HEK293T (cell line): ENCODE measurements around the gene IFT81.

ENCODE experiments used
- CTCF ChIA-PET: fragments of 350-600 bp; formaldehyde crosslinking; extraction: SDS; loops from one replicate; lab custom pipeline; 2021; ENCODE audit warnings: antibody characterized with exemption, inconsistent platforms; lab: Yijun Ruan, JAX
- POLR2A ChIA-PET: fragments of 350-600 bp; formaldehyde crosslinking; extraction: SDS; loops from one replicate; lab custom pipeline; 2020; ENCODE audit warnings: antibody characterized with exemption, inconsistent platforms; lab: Yijun Ruan, JAX
- DNase-seq: peaks from one replicate; pipeline ENCODE4 v3.0.0; 2012; ENCODE audit warnings: mixed read lengths; ENCODE audit errors: extremely low spot score
- ARNT ChIP-seq: fragments of 450-650 bp; IDR thresholded peaks from 2 replicates; pipeline ENCODE4 v1.6.1; 2017; ENCODE audit warnings: mild to moderate bottlenecking
- BHLHE40 ChIP-seq: fragments of 450-650 bp; IDR thresholded peaks from 2 replicates; pipeline ENCODE4 v1.6.1; 2016; ENCODE audit warnings: mild to moderate bottlenecking, moderate library complexity, borderline replicate concordance
- CTBP1 ChIP-seq: fragments of 450-650 bp; IDR thresholded peaks from 2 replicates; pipeline ENCODE4 v1.6.1; 2016; ENCODE audit warnings: borderline replicate concordance
- ELF4 ChIP-seq: fragments of 450-650 bp; IDR thresholded peaks from 2 replicates; pipeline ENCODE4 v1.6.1; 2017; ENCODE audit warnings: antibody characterized with exemption
- FOXA1 ChIP-seq: fragments of 450-650 bp; IDR thresholded peaks from 2 replicates; pipeline ENCODE4 v1.6.1; 2016; ENCODE audit warnings: mild to moderate bottlenecking
- FOXK2 ChIP-seq: fragments of 450-650 bp; IDR thresholded peaks from 2 replicates; pipeline ENCODE4 v1.6.1; 2016; ENCODE audit warnings: mild to moderate bottlenecking
- FOXM1 ChIP-seq: fragments of 450-650 bp; IDR thresholded peaks from 2 replicates; pipeline ENCODE4 v1.6.1; 2017; ENCODE audit warnings: mild to moderate bottlenecking, borderline replicate concordance
- HDGF ChIP-seq: fragments of 450-650 bp; IDR thresholded peaks from 2 replicates; pipeline ENCODE4 v1.6.1; 2017; ENCODE audit warnings: antibody characterized with exemption, borderline replicate concordance
- L3MBTL2 ChIP-seq: fragments of 450-650 bp; conservative IDR thresholded peaks from 2 replicates; pipeline ENCODE4 v1.6.1; 2016; ENCODE audit warnings: mild to moderate bottlenecking
- LEF1 ChIP-seq: fragments of 450-650 bp; IDR thresholded peaks from 2 replicates; pipeline ENCODE4 v1.6.1; 2017; ENCODE audit warnings: mild to moderate bottlenecking, borderline replicate concordance
- NFRKB ChIP-seq: fragments of 450-650 bp; IDR thresholded peaks from 2 replicates; pipeline ENCODE4 v1.6.1; 2016; ENCODE audit warnings: mild to moderate bottlenecking, moderate library complexity
- SP1 ChIP-seq: fragments of 450-650 bp; IDR thresholded peaks from 2 replicates; pipeline ENCODE4 v1.6.1; 2017
- SUZ12 ChIP-seq: fragments of 450-650 bp; IDR thresholded peaks from 2 replicates; pipeline ENCODE4 v1.6.1; 2016; ENCODE audit warnings: mild to moderate bottlenecking
- TARDBP ChIP-seq: fragments of 450-650 bp; IDR thresholded peaks from 2 replicates; pipeline ENCODE4 v1.6.1; 2016
- ZNF384 ChIP-seq: fragments of 450-650 bp; IDR thresholded peaks from 2 replicates; pipeline ENCODE4 v1.6.1; 2016
- TF ChIP-seq, protein P1 (sequence below): fragments of 450-650 bp; IDR thresholded peaks from 2 replicates; pipeline ENCODE4 v1.6.1; 2016

IFT81 gene

DNA sequence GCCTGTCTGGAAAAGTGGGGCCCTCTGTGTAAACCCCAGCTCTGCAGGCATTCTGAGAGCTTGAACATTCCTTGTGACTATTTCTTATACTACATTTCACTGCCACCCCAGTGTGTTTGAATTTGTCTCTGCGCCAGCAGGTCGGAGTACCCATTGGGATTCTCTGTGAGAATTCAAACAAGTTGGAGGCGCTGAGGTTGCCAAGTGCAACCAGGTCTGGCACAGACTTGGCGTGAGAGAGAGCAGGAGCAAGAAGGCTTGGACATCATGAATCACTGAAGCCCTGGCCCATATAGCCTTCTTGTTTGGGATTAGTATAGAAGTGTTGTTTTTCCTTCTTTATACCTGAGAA is 123.9 kb downstream of the IFT81 start:
- ChIA-PET POLR2A (interaction anchor here (1.0 kb wide), 1 partner anchor 33 kb away, joined by 3 read pairs; the partner anchor contains the start of gene ATP2A2), CTCF (interaction anchor here (0.7 kb wide), 1 partner anchor 23 kb away, joined by 3 read pairs; no protein-coding TSS in a partner anchor)

DNA sequence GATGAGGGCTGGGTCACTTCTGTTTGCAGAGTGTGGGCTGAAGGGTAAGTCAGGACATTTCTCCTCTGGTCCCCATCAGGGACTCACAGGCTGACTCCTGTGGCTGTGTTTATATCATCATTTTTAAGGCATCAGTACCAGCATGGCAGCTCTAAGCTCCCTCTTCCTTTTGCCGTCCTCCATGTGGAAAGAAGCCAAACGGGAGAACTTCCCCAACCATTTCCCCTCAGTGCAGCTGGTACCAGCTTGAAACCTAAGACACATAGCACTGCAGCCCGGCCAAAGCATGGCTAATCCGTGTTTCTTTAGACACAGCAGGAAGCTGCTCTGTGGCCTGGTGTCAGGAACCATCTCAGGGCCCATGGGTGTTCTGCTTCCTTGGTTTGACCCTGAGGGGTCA is 124.9 kb downstream of the IFT81 start:
- TF ChIP-seq CTBP1 (no peak), LEF1 (no peak)
- no peak for DNase-seq
- POLR2A ChIA-PET = no interaction called here
- CTCF ChIA-PET = no interaction called here

More for the DNA sequence above, 123.9 kb downstream of the IFT81 start:
- no peak for DNase-seq
- no peak for TF ChIP-seq NFRKB
- no peak for TF ChIP-seq HDGF
- no peak for TF ChIP-seq FOXK2
- no peak for TF ChIP-seq ZNF384
- no peak for TF ChIP-seq BHLHE40
- no peak for TF ChIP-seq L3MBTL2
- TF ChIP-seq, protein P1, sequence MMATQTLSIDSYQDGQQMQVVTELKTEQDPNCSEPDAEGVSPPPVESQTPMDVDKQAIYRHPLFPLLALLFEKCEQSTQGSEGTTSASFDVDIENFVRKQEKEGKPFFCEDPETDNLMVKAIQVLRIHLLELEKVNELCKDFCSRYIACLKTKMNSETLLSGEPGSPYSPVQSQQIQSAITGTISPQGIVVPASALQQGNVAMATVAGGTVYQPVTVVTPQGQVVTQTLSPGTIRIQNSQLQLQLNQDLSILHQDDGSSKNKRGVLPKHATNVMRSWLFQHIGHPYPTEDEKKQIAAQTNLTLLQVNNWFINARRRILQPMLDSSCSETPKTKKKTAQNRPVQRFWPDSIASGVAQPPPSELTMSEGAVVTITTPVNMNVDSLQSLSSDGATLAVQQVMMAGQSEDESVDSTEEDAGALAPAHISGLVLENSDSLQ = no peak
- TF ChIP-seq FOXM1 = no peak
- no peak for TF ChIP-seq CTBP1
- TF ChIP-seq LEF1 = no peak
- TF ChIP-seq FOXA1 = no peak
- no peak for TF ChIP-seq ARNT
- no peak for TF ChIP-seq TARDBP
- no peak for TF ChIP-seq ELF4
- no peak for TF ChIP-seq SP1

DNA sequence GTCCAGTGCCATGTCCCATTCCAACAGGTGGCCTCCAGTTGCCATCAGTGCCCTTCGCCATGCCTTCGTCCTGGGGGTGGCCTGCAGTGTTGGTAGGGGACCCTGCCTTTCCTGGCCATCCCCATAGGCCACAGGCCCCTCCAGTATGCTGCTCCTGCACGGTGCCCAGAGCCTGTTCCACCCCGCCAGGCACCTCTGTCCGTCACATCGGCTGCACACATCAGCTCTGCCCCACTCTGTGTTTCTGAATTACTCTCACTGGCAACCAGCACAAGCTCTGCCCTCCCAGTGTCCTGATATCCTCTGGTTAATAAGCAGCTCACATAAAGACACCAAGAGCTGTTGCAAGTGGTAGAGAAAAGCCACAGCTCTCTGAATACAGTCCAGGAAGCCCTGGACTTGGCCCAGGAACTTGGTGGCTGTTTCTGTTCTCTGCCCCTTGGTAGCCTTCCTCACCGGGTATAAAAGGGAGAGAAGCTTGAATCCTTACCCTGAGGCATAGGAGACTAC is 125.6 kb downstream of the IFT81 start:
- TF ChIP-seq ARNT = no peak
- no peak for TF ChIP-seq SP1
- no peak for TF ChIP-seq CTBP1
- TF ChIP-seq ZNF384 = no peak
- no peak for TF ChIP-seq FOXA1
- no peak for TF ChIP-seq NFRKB
- TF ChIP-seq FOXK2 = no peak
- no peak for TF ChIP-seq LEF1
- TF ChIP-seq, protein P1 = no peak
- no peak for TF ChIP-seq BHLHE40
- no peak for TF ChIP-seq L3MBTL2
- TF ChIP-seq HDGF = no peak
- no peak for TF ChIP-seq SUZ12
- TF ChIP-seq FOXM1 = no peak
- TF ChIP-seq TARDBP = no peak
- TF ChIP-seq ELF4 = no peak
- ChIA-PET CTCF (no interaction called here), POLR2A (no interaction called here)
- no peak for DNase-seq

DNA sequence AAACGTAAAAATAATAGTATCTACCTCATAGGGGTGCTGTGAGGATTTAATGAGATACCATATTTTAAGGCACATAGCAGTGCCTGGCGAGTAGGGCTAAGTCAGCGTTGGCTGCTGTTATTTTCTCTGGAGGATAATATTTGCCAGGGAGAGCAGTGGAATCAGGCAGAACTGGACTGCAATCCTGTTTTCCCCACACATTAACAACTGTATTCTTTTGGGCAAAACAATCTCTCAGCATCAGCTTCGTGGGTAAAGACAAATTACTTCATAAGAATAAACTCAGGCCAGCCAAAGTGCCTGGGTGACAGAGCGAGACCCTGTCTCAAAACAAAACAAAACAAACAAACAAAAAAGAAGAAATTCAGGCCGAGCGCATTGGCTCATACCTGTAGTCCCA is 127.2 kb downstream of the IFT81 start:
- TF ChIP-seq SP1 (no peak), ARNT (no peak), ZNF384 (no peak), FOXA1 (no peak), L3MBTL2 (no peak), ELF4 (no peak), BHLHE40 (no peak), CTBP1 (no peak), FOXK2 (no peak), SUZ12 (no peak), FOXM1 (no peak), TARDBP (no peak), HDGF (no peak)
- TF ChIP-seq, protein P1 = no peak
- DNase-seq = no peak
- POLR2A ChIA-PET = no interaction called here
- CTCF ChIA-PET = no interaction called here

DNA sequence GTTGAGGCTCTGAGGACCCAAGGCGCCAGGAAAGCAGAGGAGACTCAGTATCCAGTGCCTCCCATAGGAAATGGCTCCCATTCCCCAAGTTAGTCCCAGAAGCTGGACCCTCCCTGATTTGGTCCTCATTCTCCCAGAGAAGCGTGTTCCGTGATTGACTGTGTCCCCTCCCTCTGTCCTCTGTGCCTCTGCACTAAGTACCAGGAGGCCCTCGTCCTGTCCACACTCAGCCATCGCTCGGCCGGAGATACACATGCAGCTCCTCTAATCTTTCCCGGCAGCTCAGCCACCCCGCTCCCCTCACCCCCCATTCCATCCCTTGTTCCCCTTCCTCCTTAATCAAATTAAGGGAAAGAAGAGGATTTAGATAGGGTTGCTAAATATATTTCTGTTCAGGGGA is 128.6 kb downstream of the IFT81 start:
- CTCF ChIA-PET = no interaction called here
- POLR2A ChIA-PET = no interaction called here
- DNase-seq = no peak
- TF ChIP-seq, protein P1 = no peak
- TF ChIP-seq ELF4 (no peak), ARNT (no peak)

DNA sequence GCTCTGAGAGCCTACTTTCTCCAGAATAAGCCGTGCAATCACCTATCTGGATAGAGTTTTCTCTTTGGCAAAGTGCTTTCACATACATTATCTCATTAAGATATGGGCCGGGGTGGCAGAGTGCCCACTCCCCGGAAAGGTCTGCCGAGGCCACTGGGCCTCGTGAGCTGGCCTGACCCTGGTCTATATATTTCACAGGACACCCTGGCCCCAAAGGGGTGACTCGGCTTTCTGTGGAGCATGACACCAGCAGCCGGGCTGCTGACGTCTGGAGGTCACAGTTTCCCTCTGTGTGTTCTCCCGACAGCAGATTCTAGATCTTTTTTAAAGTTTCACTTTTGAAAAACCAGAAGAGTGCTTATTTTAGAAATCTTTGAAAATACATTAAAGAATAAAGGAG is 129.0 kb downstream of the IFT81 start:
- no peak for TF ChIP-seq NFRKB
- no peak for TF ChIP-seq ELF4
- TF ChIP-seq TARDBP = no peak
- TF ChIP-seq SP1 = no peak
- TF ChIP-seq LEF1 = no peak
- no peak for TF ChIP-seq ZNF384
- no peak for TF ChIP-seq L3MBTL2
- no peak for TF ChIP-seq FOXA1
- no peak for TF ChIP-seq FOXK2
- no peak for TF ChIP-seq SUZ12
- no peak for TF ChIP-seq HDGF
- no peak for TF ChIP-seq CTBP1
- no peak for TF ChIP-seq BHLHE40
- TF ChIP-seq, protein P1 = no peak
- TF ChIP-seq ARNT = no peak
- TF ChIP-seq FOXM1 = no peak
- DNase-seq = no peak
- ChIA-PET CTCF (no interaction called here), POLR2A (no interaction called here)
